ENCODE data around the gene USB1.
A peak's percentile ranks its signal among the peaks of the same experiment; 100 is the strongest.
"Not testable (repeated sequence)": the region's sequence is repeated elsewhere in the genome, so short reads cannot be mapped to it uniquely, and the experiment has no call there.

USB1 gene

DNA sequence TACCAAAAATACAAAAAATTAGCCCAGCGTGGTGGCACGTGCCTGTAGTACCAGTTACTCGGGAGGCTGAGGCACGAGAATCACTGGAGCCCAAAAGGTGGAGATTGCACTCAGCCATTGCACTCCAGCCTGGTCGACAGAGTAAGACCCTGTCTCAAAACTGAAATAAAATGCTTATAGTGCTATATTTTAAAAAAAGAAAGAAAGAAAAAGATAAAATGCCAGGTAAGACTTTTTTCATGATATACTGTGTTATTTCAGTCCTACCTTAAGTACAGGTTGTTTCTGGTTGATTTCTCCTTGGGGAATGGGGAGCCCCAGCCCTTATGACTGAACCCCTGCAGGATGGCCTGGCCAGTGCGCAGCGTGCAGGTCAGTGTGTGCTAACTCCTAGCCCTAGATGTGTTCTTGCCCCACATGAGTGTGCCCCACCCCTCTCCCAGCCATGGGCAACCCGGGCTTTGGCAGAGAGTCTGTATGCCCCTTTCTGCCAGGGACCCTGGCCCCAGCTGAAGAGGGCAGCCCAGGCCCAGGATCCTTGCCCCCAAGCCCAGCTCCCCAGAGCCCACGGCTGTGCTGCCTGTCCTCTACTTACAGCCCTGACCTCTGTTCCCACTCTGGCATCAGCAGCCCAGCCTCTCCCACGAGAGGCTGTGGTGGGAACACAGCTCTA is 31.6 kb upstream of the USB1 start:
- H3K4me3 ChIP-seq (ENCODE audit: low read depth, low read length), result no peak overlapping the region

DNA sequence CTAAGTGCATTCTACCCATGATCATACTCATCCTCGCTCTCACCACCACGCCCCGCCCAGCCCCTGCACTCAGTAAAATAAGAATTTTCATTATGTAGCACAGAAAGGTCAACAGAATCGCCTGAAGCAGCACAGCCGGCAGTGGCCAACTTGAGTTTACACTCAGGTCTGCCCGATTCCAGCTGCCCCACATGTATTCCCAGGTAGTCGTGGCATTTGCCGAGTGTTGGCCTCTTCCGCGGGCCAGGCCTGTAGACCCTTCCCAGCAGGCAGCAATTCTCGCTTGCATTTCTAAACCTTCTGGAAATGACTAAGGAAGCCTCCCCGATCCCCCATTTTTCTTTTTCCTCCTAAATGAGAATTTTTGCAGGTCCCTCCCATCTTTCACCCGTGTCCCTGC is 30.9 kb upstream of the USB1 start:
- H3K4me3 ChIP-seq (ENCODE audit: low read depth, low read length), result no peak overlapping the region

DNA sequence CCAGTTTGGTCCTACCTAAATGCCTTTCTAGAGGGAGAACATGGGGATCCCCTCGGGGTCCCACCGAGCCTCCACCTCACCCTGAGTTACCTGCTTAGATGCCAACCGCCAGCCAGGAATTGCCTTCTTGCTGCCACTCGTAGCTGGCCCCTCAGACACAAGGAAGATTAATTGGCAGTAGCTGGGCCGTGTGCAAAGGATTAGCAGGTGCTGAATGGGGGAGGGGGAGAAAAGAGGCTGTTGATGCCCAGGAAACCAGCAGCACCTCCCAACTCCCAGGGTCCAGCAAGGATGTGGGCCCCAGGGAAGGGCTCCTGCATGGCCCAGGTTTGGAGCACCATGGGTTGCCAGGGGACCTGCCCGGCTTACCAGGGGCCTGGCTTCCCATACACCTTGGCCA is 30.2 kb upstream of the USB1 start, which contains the start of gene CNGB1:
TSS of gene CNGB1 (minus strand) at position 159 of the 400 bp plus-strand sequence. CDS start 3,842 bp downstream, outside the sequence.
- no peak within 1 kb of the TSS for H3K4me3 ChIP-seq (ENCODE audit: low read depth, low read length)

DNA sequence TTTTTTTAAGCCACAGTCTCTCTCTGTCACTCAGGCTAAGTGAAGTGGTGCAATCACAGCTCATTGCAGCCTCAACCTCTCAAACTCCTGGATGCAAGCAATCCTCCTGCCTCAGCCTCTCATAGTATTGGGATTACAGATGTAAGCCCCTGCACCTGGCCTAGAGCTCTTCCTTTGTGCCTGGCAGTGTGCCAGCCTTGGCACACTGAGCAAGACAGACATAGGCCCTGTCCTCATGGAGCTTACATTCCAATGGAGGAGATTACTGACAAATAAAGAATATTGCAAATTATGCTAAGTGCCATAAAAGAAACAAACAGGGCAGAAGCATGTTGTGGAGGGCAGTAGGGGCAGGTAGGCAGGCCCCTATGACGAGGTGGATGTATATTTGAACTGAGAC is 29.4 kb upstream of the USB1 start:
- H3K4me3 ChIP-seq (ENCODE audit: low read depth, low read length), result no peak overlapping the region

DNA sequence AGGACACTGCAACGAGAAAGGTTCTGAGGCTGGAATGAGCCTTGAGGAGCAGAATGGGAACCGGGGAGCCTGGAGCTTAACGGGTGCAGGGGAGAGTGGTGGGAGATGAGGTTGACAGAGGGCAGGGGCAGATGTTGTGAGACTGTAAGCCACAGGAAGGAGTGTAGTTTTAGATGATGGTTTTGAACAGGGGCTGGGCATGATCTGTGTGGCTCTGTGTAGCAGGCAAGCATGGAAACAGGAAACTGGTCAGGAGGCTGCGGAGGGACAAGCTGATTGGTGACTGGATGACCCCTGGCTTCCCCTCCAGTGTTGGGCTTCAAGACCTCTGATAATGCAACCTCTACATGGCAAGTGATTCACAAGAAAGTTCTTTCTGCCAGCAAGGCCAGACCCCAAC is 28.9 kb upstream of the USB1 start:
- H3K4me3 ChIP-seq (ENCODE audit: low read depth, low read length), result no peak overlapping the region

DNA sequence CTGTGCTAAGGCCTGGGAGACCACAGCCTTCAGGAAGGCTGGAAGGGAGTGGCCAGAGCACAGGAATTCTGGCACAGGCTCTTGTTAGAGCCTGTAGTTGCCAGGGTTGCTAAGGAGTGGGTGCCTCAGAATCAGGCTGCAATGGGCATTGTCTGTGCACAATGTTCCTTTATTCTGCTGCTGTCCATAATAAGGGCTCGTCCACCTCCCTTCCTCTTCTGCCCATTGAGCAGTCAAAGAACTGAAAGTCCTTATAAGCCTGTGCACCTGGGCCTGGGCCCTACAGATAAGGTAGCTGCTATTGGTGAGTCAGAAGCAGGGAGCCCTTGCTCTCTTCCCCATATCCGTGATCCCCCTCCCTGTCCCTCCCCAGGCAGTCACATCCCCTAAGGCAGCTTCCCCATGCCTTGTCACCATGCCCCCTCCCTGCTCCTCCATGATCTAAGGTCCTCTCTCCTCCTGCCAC is 24.8 kb upstream of the USB1 start:
- no peak overlapping the region for H3K4me3 ChIP-seq (ENCODE audit: low read depth, low read length)

DNA sequence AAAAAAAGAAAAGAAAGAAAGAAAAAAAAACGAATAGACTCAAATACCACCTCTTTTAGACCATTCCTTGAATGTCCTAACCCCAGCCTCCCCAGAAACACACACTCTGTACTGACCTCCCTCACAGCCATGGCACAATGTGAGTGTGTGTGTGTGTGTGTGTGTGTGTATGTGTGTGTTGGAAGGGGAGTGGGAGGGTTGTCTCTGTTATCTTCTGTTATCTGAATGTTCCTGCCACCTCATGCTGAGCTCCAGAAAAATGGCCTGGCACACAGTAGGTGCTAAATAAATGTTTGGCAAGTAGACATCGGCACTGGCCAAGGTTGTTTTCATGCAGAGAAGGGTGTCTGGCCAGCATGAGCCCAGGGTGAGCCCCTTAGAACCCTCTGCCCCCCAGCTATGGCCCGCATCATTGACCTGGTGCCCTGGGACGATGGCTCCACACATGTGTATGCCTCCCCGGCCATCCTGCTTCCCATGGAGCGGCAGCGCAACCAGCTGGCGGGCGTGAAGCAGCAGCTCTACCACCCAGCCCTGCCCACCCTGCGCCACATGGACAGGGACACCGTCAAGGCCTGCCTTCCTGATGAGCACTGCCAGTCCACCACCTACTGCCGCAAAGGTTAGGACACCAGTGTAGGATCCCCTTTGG is 23.7 kb upstream of the USB1 start:
- H3K4me3 ChIP-seq (ENCODE audit: low read depth, low read length), result no peak overlapping the region

DNA sequence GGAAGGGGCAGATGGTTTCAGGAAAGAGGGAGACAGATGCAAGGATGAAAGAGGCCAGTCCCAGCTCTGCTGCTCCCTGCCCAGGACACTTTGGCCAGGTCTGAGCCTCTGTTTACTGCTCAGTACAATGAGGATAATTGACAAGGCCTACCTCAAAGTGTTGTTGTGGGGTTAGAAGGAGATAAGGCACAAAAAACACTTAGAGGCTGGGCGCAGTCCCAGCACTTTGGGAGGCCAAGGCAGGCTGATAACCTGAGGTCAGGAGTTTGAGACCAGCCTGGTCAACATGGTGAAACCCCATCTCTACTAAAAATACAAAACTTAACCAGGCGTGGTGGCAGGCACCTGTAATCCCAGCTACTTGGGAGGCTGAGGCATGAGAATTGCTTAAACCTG is 23.1 kb upstream of the USB1 start:
- H3K4me3 ChIP-seq (ENCODE audit: low read depth, low read length), result not testable (repeated sequence)

DNA sequence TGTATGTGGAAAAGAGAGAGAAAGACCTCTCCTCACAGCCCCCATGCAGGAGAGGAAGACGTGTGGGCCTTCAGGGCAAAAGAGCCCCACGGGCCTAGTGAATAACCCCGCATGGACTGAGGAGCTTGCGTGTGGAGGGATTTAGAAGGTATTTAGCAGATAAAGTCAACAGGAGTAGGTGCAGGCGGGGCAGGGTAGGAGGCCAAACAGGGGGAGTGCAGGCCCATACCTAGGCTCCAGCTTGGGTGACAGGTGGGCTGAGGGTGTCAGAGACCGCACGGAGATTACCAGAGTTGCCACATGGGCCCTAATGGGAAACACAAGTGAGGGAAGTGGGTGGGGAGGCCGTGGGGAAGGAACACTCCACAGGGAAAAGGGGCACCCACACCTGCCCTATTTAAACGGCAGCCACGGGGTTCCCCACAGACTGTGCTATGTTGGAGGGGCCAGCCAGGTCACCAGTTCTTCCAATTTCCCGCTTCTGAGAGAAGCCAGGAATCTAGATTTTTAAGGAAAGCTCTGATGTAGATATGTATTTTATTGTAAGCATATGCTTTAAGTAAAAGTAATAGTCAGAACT is 22.1 kb upstream of the USB1 start:
- no peak overlapping the region for H3K4me3 ChIP-seq (ENCODE audit: low read depth, low read length)

DNA sequence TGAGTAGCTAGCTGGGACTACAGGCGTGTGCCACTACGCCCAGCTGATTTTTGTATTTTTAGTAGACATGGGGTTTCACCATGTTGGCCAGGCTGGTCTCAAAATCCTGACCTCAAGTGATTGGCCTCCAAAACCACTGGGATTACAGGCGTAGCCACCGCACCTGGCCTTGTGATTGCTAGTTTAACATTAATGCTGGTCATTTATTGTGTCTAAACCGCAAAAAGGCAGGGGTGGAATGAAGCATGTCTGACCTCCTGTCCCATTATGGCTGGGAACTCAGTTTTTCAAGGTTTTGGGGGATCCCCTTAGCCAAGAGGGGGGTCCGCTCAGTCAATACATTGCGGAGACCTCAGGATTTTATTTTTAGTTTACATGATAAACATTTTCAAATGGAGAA is 19.6 kb upstream of the USB1 start:
- no peak overlapping the region for H3K4me3 ChIP-seq (ENCODE audit: low read depth, low read length)

DNA sequence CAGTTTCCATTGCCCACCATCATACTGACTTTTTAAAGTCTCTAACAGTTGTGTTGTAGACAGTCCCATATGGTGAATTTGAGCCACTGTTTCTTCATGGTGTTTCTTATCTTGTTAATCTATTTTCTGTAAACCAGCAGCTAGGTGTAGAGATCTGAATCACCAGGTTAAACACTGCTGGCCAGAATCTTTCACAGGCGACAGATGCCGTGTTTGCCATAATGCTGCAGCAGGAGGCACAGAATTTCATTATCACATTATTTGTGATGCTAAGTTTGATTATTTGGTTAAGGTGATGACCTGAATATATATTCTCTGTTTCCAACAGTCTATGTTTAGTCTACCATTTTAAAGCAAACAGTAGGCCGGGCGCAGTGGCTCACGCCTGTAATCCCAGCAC is 18.8 kb upstream of the USB1 start:
- H3K4me3 ChIP-seq (ENCODE audit: low read depth, low read length), result no peak overlapping the region

DNA sequence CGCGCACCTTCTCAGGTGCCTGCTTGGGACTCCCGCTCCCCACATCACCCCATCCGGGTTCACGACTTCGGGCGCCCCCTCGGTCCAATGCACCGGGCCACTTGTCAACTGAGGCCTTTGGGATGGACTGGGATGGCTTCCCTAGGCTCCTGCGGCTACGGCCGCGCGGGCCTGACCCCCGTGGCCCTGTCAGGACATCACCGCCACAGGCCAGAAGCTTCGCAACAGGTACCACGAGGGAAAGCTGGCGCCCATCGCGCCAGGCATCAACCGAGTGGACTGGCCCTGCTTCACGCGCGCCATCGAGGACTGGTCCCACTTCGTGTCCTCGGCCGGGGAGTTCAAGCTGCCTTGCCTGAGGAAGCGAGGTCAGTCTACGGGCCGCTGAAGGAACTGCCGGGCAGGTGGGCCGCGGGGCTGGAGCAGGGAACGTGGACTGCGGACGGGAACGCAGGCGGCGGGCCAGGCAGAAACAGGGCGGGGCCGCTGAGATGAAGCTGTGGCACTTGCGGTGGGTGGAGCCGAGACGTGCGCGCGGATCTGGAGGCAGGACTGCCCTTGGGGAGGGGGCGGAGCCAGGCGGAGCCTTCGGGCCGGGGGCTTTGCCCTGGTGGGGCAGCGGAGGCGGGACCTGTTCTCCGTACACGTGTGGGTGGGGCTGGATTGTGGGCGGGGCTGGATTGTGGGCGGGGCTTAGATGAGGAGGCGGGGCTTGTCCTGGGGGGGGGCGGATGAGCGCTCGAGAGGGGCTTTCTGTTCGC is 16.6 kb upstream of the USB1 start:
- H3K4me3 ChIP-seq (ENCODE audit: low read depth, low read length), result peak overlapping the region; percentile 45

DNA sequence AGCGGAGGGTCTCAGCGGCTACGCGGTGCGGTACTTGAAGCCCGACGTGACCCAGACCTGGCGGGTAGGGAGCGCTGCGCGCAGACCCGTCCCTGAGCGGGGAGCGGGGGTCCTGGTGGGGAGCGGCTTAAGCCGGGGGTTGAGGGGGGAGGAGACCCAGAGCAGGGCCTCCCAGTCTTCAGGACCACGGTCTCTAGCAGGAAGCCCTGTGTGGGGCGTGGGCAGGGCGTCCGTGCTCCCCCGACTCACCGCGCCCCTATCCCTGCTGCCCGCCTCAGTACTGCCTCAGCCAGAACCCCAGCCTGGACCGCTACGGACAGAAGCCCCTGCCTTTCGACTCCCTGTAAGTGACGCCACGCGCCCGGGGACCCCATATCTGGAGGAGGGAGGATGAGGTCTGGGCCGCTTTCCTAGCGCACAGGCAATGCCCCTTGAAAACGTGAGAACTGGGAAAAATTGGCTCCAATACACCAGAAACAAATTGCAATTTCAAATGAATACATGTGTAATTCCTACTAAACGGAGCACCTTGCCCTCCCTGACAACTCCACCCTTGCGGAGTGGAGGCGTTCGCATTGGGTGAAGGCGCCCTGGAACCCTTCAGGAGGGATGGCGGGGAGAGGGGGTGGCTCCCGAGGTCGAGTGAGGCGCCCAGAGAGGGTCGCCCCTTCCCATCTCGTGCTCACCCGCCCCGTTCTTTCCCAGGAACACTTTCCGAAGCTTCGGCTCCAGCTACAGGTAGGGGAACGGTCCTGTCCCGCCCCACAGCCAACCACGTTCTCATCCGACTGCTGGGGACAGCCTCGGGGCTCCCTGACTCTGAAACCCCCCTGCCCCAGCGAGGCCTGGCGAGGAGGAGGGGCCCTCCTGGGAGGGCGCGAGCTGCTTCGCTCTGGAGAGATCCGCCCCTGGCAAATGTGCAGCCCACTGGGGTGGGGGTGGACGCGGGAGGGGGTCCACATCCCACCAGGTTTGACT is 15.7 kb upstream of the USB1 start:
- H3K4me3 ChIP-seq (ENCODE audit: low read depth, low read length), result peak overlapping the region; percentile 45

DNA sequence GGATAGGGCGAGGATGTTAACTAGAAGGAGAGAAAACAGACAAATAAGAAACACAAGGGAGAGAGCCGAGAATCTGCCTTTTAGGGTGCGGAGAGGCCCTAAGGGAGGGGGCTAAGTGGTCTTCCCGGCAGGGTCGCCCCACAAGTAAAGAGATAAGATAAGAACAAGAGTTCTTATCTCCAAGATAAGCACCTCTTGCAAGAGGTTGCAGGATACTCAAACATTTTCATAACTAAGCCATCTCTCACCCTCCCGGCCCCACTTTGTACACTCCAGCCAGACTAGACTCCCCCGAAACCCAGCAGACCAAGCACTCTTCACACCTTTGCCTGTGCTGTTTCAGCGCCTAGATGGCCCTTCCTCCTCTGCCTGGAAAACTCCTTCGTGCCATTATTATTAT is 15.0 kb upstream of the USB1 start:
- H3K4me3 ChIP-seq (ENCODE audit: low read depth, low read length), result no peak overlapping the region

DNA sequence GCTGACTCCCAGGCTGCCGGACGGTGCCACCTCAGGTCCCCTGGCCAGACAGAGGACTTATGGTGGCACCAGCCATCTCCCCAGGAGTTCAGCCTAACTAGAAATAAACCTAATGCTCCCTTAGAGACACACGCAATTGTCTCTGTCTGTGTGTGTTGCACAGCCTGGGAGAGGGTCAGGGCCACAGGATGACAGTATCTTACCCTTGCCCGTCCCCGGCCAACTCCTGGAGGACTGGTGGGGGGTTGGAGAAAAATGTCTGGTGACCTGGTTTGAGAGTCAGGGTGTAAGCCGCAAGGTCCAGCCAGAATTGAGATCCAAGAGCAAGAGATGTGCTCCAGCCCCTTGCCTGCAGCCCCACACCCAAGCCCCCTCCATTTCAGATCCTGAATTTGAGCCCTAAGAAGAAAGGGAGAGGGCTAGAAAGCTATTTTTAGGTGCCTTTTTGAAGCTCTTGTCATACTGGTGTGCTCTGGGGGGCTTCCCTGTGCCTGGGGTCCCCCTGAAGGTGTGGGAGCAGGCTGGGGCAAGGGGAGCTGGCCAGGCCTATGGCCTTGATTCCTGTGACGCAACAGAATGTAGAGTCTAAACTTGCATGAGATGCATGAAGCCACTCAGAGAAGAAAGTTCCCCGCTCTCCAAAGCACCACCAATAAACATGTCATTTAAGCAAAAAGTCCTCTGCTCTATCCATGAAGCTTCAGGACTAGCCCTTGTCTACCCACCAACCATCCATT is 13.6 kb upstream of the USB1 start:
- H3K4me3 ChIP-seq (ENCODE audit: low read depth, low read length), result no peak overlapping the region

DNA sequence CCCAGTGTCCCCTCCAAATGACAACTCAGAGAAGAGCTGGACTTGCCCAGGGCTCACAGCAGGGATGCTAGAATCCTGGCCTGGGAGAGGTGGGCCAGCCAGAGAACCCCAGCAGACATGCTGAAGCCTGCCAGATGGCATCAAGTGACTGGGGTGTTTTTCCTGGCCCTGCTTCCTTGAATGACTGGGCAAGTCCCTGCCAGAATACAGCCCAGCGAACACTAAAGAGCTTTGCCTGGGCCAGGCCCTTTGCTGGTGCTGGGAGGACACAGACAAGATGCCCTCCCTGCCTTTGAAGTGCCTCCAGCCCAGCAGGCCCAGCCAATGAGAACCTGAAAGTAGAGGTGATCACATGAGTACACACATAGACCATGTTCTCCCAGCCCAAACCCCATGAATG is 12.3 kb upstream of the USB1 start:
- H3K4me3 ChIP-seq (ENCODE audit: low read depth, low read length), result no peak overlapping the region

DNA sequence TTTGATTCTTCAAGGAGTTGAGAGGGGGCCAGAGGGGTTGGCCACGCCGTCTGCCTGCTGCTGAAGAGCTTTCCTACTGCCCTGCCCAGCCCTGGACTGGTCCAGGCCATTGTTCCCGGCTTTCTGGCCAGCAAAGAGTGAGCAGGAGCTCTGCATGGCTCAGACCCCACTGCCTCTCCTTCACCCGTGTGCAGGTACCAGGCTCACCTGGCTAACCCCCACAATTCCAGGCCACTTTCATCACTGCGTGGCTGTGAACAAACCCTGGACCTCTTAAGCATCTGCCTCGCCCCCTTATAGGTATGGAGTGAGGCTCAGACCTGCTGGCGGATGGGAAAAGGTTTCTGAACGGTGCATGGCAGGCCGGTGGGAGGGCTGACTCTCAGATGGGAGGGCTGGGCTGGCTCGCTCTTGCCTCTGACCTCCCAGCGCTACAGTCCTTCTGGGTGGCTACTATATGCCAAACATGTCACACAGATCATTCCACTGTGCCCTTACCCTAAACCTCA is 9.6 kb upstream of the USB1 start:
- H3K4me3 ChIP-seq (ENCODE audit: low read depth, low read length), result no peak overlapping the region

DNA sequence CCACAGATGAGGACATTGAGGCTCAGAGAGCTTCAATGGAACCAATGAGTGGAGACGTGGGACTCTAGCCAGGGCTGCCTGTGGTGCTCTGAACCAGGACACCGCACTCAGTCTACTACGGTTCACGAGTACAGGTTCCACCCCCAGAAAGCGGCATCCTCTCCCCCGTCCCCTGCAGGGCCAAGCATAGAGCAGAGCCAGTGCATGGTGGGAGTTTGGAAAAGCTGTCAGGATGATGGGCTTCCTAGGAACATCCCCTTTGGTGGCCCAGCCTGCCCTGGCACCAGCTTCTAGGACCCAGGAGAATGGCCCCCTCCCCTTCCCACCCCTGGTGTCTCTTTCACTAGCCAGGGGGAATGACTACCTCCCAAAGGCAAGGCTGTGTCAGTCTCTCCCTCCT is 9.1 kb upstream of the USB1 start:
- no peak overlapping the region for H3K4me3 ChIP-seq (ENCODE audit: low read depth, low read length)

DNA sequence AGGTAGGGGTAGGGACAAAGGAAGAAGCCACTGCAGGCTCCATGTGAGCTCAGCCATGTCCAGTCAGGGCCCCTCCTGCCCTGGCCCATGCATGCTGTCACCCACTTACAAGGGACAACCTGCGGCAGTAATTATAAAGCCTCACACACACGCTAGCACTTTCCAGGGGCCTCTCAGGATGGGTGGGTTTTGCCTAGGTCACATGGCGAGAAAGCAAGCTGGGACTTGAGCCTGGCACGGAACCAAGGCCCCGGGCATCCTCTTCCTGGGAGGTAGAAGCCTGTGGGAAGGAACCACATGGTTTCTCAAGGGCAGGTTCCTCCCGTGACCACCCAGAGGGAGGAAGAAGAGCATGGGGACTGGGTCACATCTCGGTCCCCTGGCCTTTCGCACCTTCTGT is 7.8 kb upstream of the USB1 start:
- no peak overlapping the region for H3K4me3 ChIP-seq (ENCODE audit: low read depth, low read length)

DNA sequence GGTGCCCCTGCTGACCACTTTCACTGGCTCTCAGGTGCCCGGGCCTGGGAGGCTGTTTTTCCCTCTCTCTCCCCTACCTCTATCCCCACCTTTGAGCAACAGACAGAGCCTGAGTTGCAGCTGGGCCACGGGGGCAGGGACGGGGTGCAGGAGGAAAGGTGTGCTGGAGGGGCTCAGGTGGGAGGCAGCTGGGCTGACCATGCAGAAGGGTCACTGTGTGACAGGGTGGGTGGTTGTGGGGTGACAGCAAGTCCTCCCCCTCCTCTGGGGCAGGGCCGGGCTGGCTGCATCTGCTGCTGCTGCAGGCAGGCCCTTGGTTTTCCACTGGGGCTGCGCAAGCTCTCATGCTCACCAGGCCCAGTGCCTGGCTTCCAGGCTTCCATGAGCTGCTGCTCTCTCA is 7.3 kb upstream of the USB1 start:
- no peak overlapping the region for H3K4me3 ChIP-seq (ENCODE audit: low read depth, low read length)

All from iPS-11a (cell line).